Activated naive CD8-positive, alpha-beta T cell treated with anti-CD3 and anti-CD28 coated beads for 36 hours (primary cell): ENCODE results near the gene SPAG17. TPM values are rescaled to one million over a fixed set of nuclear protein-coding genes. Genes with fewer than 3 reads are reported as not detected.
"Not testable (repeated sequence)": the region's sequence is repeated elsewhere in the genome, so short reads cannot be mapped to it uniquely, and the experiment has no call there.

Experiments
- DNase-seq: peaks from one replicate; pipeline ENCODE4 v3.0.0; 2021
- H3K27ac Mint-ChIP-seq: one replicate; pipeline ENCODE4 v1.8.0; 2022; ENCODE audit warnings: mild to moderate bottlenecking, moderate library complexity, mixed read lengths
- H3K27me3 Mint-ChIP-seq: one replicate; pipeline ENCODE4 v1.8.0; 2022; ENCODE audit warnings: mild to moderate bottlenecking, mixed read lengths
- H3K36me3 Mint-ChIP-seq: one replicate; pipeline ENCODE4 v1.8.0; 2021; ENCODE audit warnings: mild to moderate bottlenecking, mixed read lengths
- H3K4me1 Mint-ChIP-seq: one replicate; pipeline ENCODE4 v1.8.0; 2021; ENCODE audit warnings: mixed read lengths
- H3K4me3 Mint-ChIP-seq: one replicate; pipeline ENCODE4 v1.8.0; 2022; ENCODE audit warnings: mild to moderate bottlenecking, moderate library complexity, mixed read lengths
- H3K9me3 Mint-ChIP-seq: one replicate; pipeline ENCODE4 v1.8.0; 2022; ENCODE audit warnings: mixed read lengths
- total RNA-seq, 2 experiments: library from RNA; stranded (reverse); gene quantifications; one replicate each; pipeline ENCODE4 v1.2.3, GENCODE V29; 2021

The SPAG17 gene
- total RNA-seq, 2 experiments from 2014 or later, result not detected

- Mint-ChIP-seq H3K9me3 (no peaks in the 10 kb centered on the region), H3K4me1 (peaks cover 11% of the 10 kb centered on the region), H3K4me3 (no peak overlapping the region), H3K27me3 (no peaks in the 10 kb centered on the region), H3K36me3 (peaks cover 15% of the 10 kb centered on the region), H3K27ac (no peak overlapping the region)
- DNase-seq, result no peak
Measured at GRCh38 chr1:117967881-117968280, 217.1 kb downstream of the SPAG17 start.

GRCh38 chr1:117967477-117967876 is 217.6 kb downstream of the SPAG17 start:
- Mint-ChIP-seq H3K4me1 (peaks cover 13% of the 10 kb centered on the region), H3K9me3 (no peaks in the 10 kb centered on the region)

GRCh38 chr1:117964290-117965038 is 220.6 kb downstream of the SPAG17 start:
- peak overlapping the region; percentile 72 for H3K27ac Mint-ChIP-seq
- H3K4me1 Mint-ChIP-seq, result peaks cover 13% of the 10 kb centered on the region
- H3K27me3 Mint-ChIP-seq, result no peaks in the 10 kb centered on the region
- peaks cover 22% of the 10 kb centered on the region for H3K36me3 Mint-ChIP-seq
- H3K9me3 Mint-ChIP-seq, result no peaks in the 10 kb centered on the region
- no peak for DNase-seq
- no peak overlapping the region for H3K4me3 Mint-ChIP-seq

More at GRCh38 chr1:117967477-117967876, 217.6 kb downstream of the SPAG17 start:
- H3K27ac Mint-ChIP-seq, result no peak overlapping the region
- H3K27me3 Mint-ChIP-seq, result no peaks in the 10 kb centered on the region
- DNase-seq, result no peak
- H3K4me3 Mint-ChIP-seq, result no peak overlapping the region
- peaks cover 16% of the 10 kb centered on the region for H3K36me3 Mint-ChIP-seq

- Mint-ChIP-seq H3K27me3 (no peaks in the 10 kb centered on the region), H3K4me1 (peaks cover 10% of the 10 kb centered on the region), H3K36me3 (peaks cover 38% of the 10 kb centered on the region), H3K27ac (no peak overlapping the region), H3K9me3 (no peaks in the 10 kb centered on the region), H3K4me3 (no peak overlapping the region)
- no peak for DNase-seq
Measured at GRCh38 chr1:117959364-117959763, 225.7 kb downstream of the SPAG17 start.

GRCh38 chr1:117952386-117952785 is 232.6 kb downstream of the SPAG17 start:
- H3K4me1 Mint-ChIP-seq, result no peaks in the 10 kb centered on the region
- no peaks in the 10 kb centered on the region for H3K9me3 Mint-ChIP-seq
- peaks cover 32% of the 10 kb centered on the region for H3K36me3 Mint-ChIP-seq
- H3K27me3 Mint-ChIP-seq, result no peaks in the 10 kb centered on the region
- H3K4me3 Mint-ChIP-seq, result no peak overlapping the region
- DNase-seq, result no peak
- H3K27ac Mint-ChIP-seq, result no peak overlapping the region

- Mint-ChIP-seq H3K9me3 (no peaks in the 10 kb centered on the region), H3K27me3 (no peaks in the 10 kb centered on the region), H3K4me3 (no peak overlapping the region), H3K27ac (no peak overlapping the region), H3K36me3 (peaks cover 35% of the 10 kb centered on the region), H3K4me1 (no peaks in the 10 kb centered on the region)
- no peak for DNase-seq
Measured at GRCh38 chr1:117942293-117942692, 242.7 kb downstream of the SPAG17 start.

- H3K9me3 Mint-ChIP-seq, result no peaks in the 10 kb centered on the region
- H3K36me3 Mint-ChIP-seq, result peaks cover 45% of the 10 kb centered on the region
- H3K27me3 Mint-ChIP-seq, result no peaks in the 10 kb centered on the region
- H3K27ac Mint-ChIP-seq, result no peak overlapping the region
- peaks cover 36% of the 10 kb centered on the region for H3K4me1 Mint-ChIP-seq
- DNase-seq, result no peak
- no peak overlapping the region for H3K4me3 Mint-ChIP-seq
Measured at GRCh38 chr1:117933769-117934168, 251.3 kb downstream of the SPAG17 start.

GRCh38 chr1:117932576-117932975 is 252.5 kb downstream of the SPAG17 start:
- Mint-ChIP-seq H3K27me3 (no peaks in the 10 kb centered on the region), H3K4me1 (peaks cover 44% of the 10 kb centered on the region), H3K27ac (no peak overlapping the region), H3K4me3 (no peak overlapping the region), H3K9me3 (no peaks in the 10 kb centered on the region), H3K36me3 (peaks cover 37% of the 10 kb centered on the region)
- no peak for DNase-seq

- H3K27ac Mint-ChIP-seq, result peak overlapping the region; percentile 92
- H3K9me3 Mint-ChIP-seq, result no peaks in the 10 kb centered on the region
- peak overlapping the region; percentile 94 for H3K4me3 Mint-ChIP-seq
- peaks cover 37% of the 10 kb centered on the region for H3K36me3 Mint-ChIP-seq
- peaks cover 57% of the 10 kb centered on the region for H3K4me1 Mint-ChIP-seq
- H3K27me3 Mint-ChIP-seq, result no peaks in the 10 kb centered on the region
- DNase-seq, result no peak
Measured at GRCh38 chr1:117930484-117930883, 254.5 kb downstream of the SPAG17 start.

- H3K27ac Mint-ChIP-seq, result peak overlapping the region; percentile 92
- DNase-seq, result no peak
- peaks cover 57% of the 10 kb centered on the region for H3K4me1 Mint-ChIP-seq
- peaks cover 37% of the 10 kb centered on the region for H3K36me3 Mint-ChIP-seq
- no peaks in the 10 kb centered on the region for H3K9me3 Mint-ChIP-seq
- peak overlapping the region; percentile 94 for H3K4me3 Mint-ChIP-seq
- H3K27me3 Mint-ChIP-seq, result no peaks in the 10 kb centered on the region
Measured at GRCh38 chr1:117930173-117930447, 254.9 kb downstream of the SPAG17 start.

- Mint-ChIP-seq H3K4me3 (peak within 1 kb of the TSS; percentile 94), H3K36me3 (peaks cover 34% of the 10 kb centered on the region), H3K27me3 (no peaks in the 10 kb centered on the region), H3K4me1 (peaks cover 55% of the 10 kb centered on the region), H3K9me3 (no peaks in the 10 kb centered on the region), H3K27ac (peak within 1 kb of the TSS; percentile 92)
- peak; percentile 96 for DNase-seq
Measured at GRCh38 chr1:117929343-117930172, 255.5 kb downstream of the SPAG17 start, which contains the start of the genes GDAP2 and WDR3. GDAP2 (minus strand) TSS chr1:117929621; CDS start chr1:117920357, 9,264 bp downstream. WDR3 (plus strand) TSS chr1:117929739; CDS start chr1:117933320, 3,581 bp downstream.

GRCh38 chr1:117928881-117929342 is 256.1 kb downstream of the SPAG17 start:
- peaks cover 51% of the 10 kb centered on the region for H3K4me1 Mint-ChIP-seq
- H3K36me3 Mint-ChIP-seq, result peaks cover 31% of the 10 kb centered on the region

GRCh38 chr1:117925981-117926380 is 259.0 kb downstream of the SPAG17 start:
- Mint-ChIP-seq H3K27me3 (no peaks in the 10 kb centered on the region), H3K4me1 (peaks cover 31% of the 10 kb centered on the region), H3K9me3 (no peaks in the 10 kb centered on the region), H3K4me3 (no peak overlapping the region), H3K27ac (no peak overlapping the region), H3K36me3 (peaks cover 15% of the 10 kb centered on the region)
- no peak for DNase-seq

More at GRCh38 chr1:117928881-117929342, 256.1 kb downstream of the SPAG17 start:
- no peak for DNase-seq
- peak overlapping the region; percentile 94 for H3K4me3 Mint-ChIP-seq
- no peaks in the 10 kb centered on the region for H3K9me3 Mint-ChIP-seq
- peak overlapping the region; percentile 92 for H3K27ac Mint-ChIP-seq
- no peaks in the 10 kb centered on the region for H3K27me3 Mint-ChIP-seq

- H3K36me3 Mint-ChIP-seq, H3K27me3 Mint-ChIP-seq, H3K27ac Mint-ChIP-seq, H3K4me3 Mint-ChIP-seq, H3K9me3 Mint-ChIP-seq, DNase-seq: not testable (repeated sequence)
- H3K4me1 Mint-ChIP-seq, result peaks cover 14% of the 10 kb centered on the region
Measured at GRCh38 chr1:117922717-117923116, 262.3 kb downstream of the SPAG17 start.

- Mint-ChIP-seq H3K27me3 (no peaks in the 10 kb centered on the region), H3K27ac (no peak overlapping the region), H3K9me3 (no peaks in the 10 kb centered on the region), H3K36me3 (peaks cover 3% of the 10 kb centered on the region), H3K4me3 (no peak overlapping the region), H3K4me1 (peaks cover 13% of the 10 kb centered on the region)
- DNase-seq, result no peak
Measured at GRCh38 chr1:117921991-117922390, 263.0 kb downstream of the SPAG17 start.
